GM18951 (cell line): ENCODE measurements around the gene RAPGEF4.

Source experiments
- POLR2A ChIP-seq: IDR thresholded peaks from 4 replicates; pipeline ENCODE4 v1.6.1; 2011; ENCODE audit warnings: mild to moderate bottlenecking; ENCODE audit not compliant: insufficient read length, insufficient read depth; ENCODE audit errors: extremely low read depth
- in situ Hi-C: fragments of 300-500 bp; cut with MboI; formaldehyde crosslinking; loops from one replicate; pipeline ENCODE4 v1.12.0; 2022; ENCODE audit warnings: low sequenced_read_pairs, mixed read lengths, inconsistent platforms; ENCODE audit not compliant: unreplicated experiment

The RAPGEF4 gene

DNA sequence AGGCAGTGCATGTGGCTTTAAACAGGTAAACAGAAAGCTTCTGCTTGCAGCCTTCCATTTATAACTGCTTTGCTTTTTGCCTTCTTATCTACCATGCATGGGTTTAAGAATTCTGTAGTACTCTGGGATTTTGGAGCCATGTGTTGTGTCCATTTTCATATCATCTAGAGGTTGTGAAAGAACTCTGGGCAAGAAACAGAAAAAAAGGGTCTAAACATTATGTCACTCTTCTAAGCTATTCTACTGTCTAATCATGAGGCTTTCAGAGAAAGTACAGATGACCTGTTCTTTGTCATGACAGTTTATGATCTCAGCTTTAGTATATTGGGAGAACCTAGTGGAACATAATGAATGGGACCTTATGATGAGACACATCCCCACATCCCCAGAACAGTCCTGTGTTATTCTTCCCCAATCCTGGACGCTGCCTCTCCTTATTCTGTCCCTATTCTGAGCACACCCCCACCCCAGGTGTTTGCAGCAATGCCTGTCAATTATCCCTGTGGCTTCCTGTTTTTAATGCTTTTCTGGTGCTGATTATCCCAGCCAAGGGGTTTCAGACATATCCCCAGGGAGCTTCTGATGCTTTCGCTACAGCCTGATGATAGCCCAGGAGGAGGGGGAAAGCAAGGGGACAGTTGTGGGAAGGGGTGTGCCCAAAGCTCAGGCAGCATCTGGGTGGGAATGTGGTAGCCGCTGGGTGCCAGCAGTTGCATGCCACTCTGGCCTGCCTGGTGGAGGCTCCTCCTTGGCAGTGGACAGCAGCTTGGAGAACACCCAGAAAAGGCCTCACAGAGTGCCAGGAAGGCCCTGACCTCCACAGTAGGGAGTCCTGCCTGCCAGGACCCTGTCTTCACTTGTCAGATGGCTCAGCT lies 170.5 kb downstream of the RAPGEF4 start:
- in situ Hi-C loops, result no loop called here
- TF ChIP-seq POLR2A, result no peak

DNA sequence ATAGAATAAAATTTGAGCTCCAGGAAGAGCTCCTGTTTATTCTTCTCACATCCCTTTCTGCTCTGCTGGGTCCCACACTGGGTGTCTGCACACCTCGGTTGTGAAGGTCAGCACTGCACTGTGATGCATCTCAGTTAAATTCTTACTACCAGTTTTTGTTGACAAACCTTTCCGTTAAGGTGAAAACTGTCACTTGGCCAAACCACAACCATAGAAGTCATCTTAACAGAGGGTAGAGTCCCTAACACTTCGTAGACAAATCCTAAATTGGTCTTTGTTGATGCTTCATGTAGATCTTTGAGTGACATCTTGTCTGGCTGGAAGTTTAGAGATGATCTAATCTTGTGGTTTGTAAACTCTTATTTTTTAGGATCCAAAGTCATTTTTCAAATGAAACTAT lies 172.6 kb downstream of the RAPGEF4 start:
- TF ChIP-seq POLR2A, result no peak
- in situ Hi-C loops, result no loop called here

DNA sequence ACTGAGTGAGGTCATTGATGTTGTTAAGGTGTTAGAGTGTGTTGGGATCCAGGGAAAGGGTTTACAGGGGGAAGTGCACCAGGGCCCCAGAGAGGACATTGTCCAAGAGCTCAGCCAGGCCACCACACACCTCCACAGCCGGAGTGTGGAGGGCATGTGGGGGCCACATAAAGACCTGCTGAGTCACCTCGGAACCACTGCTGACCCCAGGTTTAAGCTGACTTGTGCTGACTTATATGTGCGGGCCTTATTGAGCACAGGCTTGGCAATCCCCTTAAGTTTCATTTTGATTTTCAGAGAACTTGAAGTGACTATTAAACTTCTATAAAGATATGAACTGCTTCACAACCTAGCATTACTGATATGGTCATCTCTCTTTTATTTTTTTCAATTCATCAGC lies 173.8 kb downstream of the RAPGEF4 start:
- in situ Hi-C loops, result no loop called here
- TF ChIP-seq POLR2A, result no peak

GRCh38 chr2:172912266-172912665 lies 176.6 kb downstream of the RAPGEF4 start:
- in situ Hi-C loops, result no loop called here
- TF ChIP-seq POLR2A, result no peak

DNA sequence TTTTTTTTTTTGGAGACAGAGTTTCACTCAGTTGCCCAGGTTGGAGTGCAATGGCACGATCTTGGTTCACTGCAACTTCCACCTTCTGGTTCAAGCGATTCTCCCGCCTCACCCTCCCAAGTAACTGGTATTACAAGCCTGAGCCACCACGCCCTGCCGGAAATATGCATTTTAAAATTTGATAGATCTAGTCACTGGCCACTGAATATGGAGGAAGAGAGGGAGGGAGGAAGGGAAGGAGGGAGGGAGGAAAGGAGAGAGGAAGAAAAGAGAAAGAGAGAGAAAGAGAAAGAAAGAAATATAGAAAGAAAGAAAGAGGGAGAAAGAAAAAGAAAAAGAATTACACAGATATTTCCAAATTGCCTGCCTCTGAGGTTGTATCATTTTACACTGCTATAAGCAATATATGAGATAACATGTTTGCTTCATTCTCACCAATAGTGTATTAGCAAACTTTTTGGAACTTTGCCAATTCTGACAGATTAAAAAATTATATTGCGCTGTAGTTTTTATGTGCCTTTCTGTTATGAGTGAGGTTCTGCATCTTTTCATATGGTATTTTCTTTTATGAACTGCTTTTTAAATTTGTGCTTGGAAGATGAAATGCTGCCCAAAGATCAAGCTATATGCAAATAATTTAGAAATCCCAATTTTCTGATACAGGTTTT lies 178.8 kb downstream of the RAPGEF4 start:
- TF ChIP-seq POLR2A, result no peak

GRCh38 chr2:172917716-172918115 lies 182.1 kb downstream of the RAPGEF4 start:
- in situ Hi-C loops, result no loop called here
- no peak for TF ChIP-seq POLR2A

More for the DNA sequence above, 178.8 kb downstream of the RAPGEF4 start:
- in situ Hi-C loops, result no loop called here

DNA sequence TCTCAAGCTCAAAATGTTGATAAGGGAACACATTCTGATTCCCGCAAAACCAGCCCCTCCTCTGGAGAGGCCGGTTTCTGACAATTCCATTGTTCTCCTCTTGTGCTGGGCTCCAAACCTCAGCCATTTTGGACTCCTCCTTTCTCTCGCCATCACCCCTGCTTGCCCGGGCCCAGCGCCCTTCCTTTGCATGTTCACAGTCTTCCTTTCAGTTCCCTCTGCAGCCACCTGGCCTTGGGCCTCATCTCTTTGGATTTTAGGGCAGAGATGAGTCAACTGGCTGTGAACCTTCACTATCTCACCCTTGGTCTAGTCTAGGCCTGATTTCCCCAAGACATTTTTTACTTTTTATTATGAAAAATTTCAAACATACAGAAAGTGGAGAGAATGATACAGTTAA lies 184.1 kb downstream of the RAPGEF4 start:
- TF ChIP-seq POLR2A, result no peak
- in situ Hi-C loops, result loop anchor here (10.0 kb wide), 1 partner anchor 55 kb away; no protein-coding TSS in a partner anchor

- TF ChIP-seq POLR2A, result no peak
- in situ Hi-C loops, result loop anchor here (10.0 kb wide), 1 partner anchor 57 kb away; no protein-coding TSS in a partner anchor
Observed at GRCh38 chr2:172921532-172922236, 186.0 kb downstream of the RAPGEF4 start.

- no peak for TF ChIP-seq POLR2A
- in situ Hi-C loops, result loop anchor here (10.0 kb wide), 1 partner anchor 58 kb away; no protein-coding TSS in a partner anchor
Observed at GRCh38 chr2:172922306-172922705, 186.7 kb downstream of the RAPGEF4 start.

- TF ChIP-seq POLR2A, result no peak
Observed at GRCh38 chr2:172922815-172923214, 187.2 kb downstream of the RAPGEF4 start.

GRCh38 chr2:172924097-172924660 lies 188.5 kb downstream of the RAPGEF4 start:
- no peak for TF ChIP-seq POLR2A
- in situ Hi-C loops, result loop anchor here (10.0 kb wide), 1 partner anchor 59 kb away; no protein-coding TSS in a partner anchor

More at GRCh38 chr2:172922815-172923214, 187.2 kb downstream of the RAPGEF4 start:
- in situ Hi-C loops, result loop anchor here (10.0 kb wide), 1 partner anchor 58 kb away; no protein-coding TSS in a partner anchor

DNA sequence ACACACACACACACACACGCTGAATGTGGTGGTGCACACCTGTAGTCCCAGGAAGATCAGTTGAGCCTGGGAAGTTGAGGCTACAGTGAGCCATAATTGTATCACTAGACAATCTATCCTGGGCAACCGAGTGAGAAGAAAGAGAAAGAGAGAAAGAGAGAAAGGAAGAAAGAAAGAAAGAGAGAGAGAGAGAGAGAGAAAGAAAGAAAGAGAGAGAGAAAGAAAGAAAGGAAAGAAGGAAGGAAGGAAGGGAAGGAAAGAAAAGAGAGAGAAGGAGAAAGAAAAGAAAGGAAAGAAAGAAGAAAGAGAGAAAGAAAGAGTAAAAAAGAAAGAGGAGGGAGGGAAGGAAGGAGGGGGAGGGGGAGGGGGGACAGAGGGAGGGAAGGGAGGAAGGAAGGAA lies 190.0 kb downstream of the RAPGEF4 start:
- no peak for TF ChIP-seq POLR2A
- in situ Hi-C loops, result loop anchor here (10.0 kb wide), 1 partner anchor 61 kb away; no protein-coding TSS in a partner anchor
